Naive thymus-derived CD4-positive, alpha-beta T cell (primary cell): ENCODE measurements around the gene ZMYM4. TPM values are rescaled to one million over a fixed set of nuclear protein-coding genes. Genes with fewer than 3 reads are reported as not detected.
"Not testable (repeated sequence)": the region's sequence is repeated elsewhere in the genome, so short reads cannot be mapped to it uniquely, and the experiment has no call there.

ENCODE experiments used
- ATAC-seq: fragments of 150-1000 bp; cut with Tn5 transposase; 2 replicates; pipeline ENCODE4 v1.10.0; 2021; ENCODE audit warnings: mild to moderate bottlenecking, moderate library complexity
- CTCF ChIA-PET: fragments of 350-600 bp; sonication (Branson Sonifier 250); formaldehyde crosslinking; loops from one replicate; lab custom pipeline; 2021; ENCODE audit warnings: antibody characterized with exemption; lab: Charles Lee
- POLR2A ChIA-PET: fragments of 350-600 bp; sonication (Branson Sonifier 250); formaldehyde crosslinking; loops from one replicate; lab custom pipeline; 2021; ENCODE audit warnings: antibody characterized with exemption, inconsistent platforms; lab: Charles Lee
- DNase-seq, 9 donors: peaks; one replicate each; pipeline versions ENCODE4 v3.0.0 to v3.0.0-alpha.2; 2020 to 2022; ENCODE audit warnings: mixed read lengths in 1 of 9
- H3K27ac ChIP-seq: one replicate; pipeline ENCODE4 v1.7.0; 2013; ENCODE audit warnings: mild to moderate bottlenecking, low read depth, low read length, moderate library complexity
- H3K27me3 ChIP-seq, 2 donors: one replicate each; pipeline ENCODE4 v1.7.0; 2013; ENCODE audit warnings: low read length in 2 of 2, mild to moderate bottlenecking in 2 of 2, moderate library complexity in 2 of 2; ENCODE audit not compliant: control insufficient read depth in 2 of 2, insufficient read depth in 2 of 2
- H3K36me3 ChIP-seq, 3 experiments: 1 replicate in 2 of 3; 2 replicates in 1 of 3; pipeline ENCODE4 v1.7.0; 2013; ENCODE audit warnings: low read length in 3 of 3, mild to moderate bottlenecking in 3 of 3, moderate library complexity in 1 of 3; ENCODE audit not compliant: insufficient read depth in 3 of 3, control insufficient read depth in 2 of 3
- H3K4me1 ChIP-seq, 2 donors: one replicate each; pipeline ENCODE4 v1.7.0; 2013; ENCODE audit warnings: low read length in 2 of 2, mild to moderate bottlenecking in 2 of 2, moderate library complexity in 1 of 2; ENCODE audit not compliant: control insufficient read depth in 2 of 2, insufficient read depth in 2 of 2
- H3K4me3 ChIP-seq: 2 replicates; pipeline ENCODE4 v1.7.0; 2013; ENCODE audit warnings: mild to moderate bottlenecking, low read length
- H3K9me3 ChIP-seq, 3 experiments: 1 replicate in 2 of 3; 2 replicates in 1 of 3; pipeline ENCODE4 v1.7.0; 2013; ENCODE audit warnings: low read length in 3 of 3; ENCODE audit not compliant: control insufficient read depth in 2 of 3
- H3K27ac Mint-ChIP-seq, 9 donors: one replicate each; pipeline ENCODE4 v1.8.0; 2020 to 2022; ENCODE audit warnings: mixed read lengths in 9 of 9, mild to moderate bottlenecking in 8 of 9, moderate library complexity in 5 of 9, inconsistent platforms in 2 of 9
- H3K27me3 Mint-ChIP-seq, 5 donors: one replicate each; pipeline ENCODE4 v1.8.0; 2021 to 2022; ENCODE audit warnings: mixed read lengths in 5 of 5, mild to moderate bottlenecking in 1 of 5
- H3K36me3 Mint-ChIP-seq, 5 donors: one replicate each; pipeline ENCODE4 v1.8.0; 2020 to 2022; ENCODE audit warnings: mixed read lengths in 5 of 5, mild to moderate bottlenecking in 3 of 5, inconsistent platforms in 1 of 5
- H3K4me1 Mint-ChIP-seq, 7 donors: one replicate each; pipeline ENCODE4 v1.8.0; 2020 to 2022; ENCODE audit warnings: mixed read lengths in 7 of 7, mild to moderate bottlenecking in 3 of 7, inconsistent platforms in 1 of 7
- H3K4me3 Mint-ChIP-seq, 10 donors: one replicate each; pipeline ENCODE4 v1.8.0; 2020 to 2022; ENCODE audit warnings: mild to moderate bottlenecking in 10 of 10, mixed read lengths in 10 of 10, moderate library complexity in 6 of 10, inconsistent platforms in 2 of 10
- H3K9me3 Mint-ChIP-seq, 11 donors: one replicate each; pipeline ENCODE4 v1.8.0; 2020 to 2022; ENCODE audit warnings: mixed read lengths in 11 of 11, mild to moderate bottlenecking in 4 of 11, inconsistent platforms in 1 of 11, moderate library complexity in 1 of 11
- intact Hi-C, 2 donors: fragments of 100-400 bp; cut with micrococcal nuclease; formaldehyde crosslinking; loops; one replicate each; pipeline ENCODE4 v1.15.1; 2023
- polyA plus RNA-seq, 2 donors: library from polyadenylated mRNA; unstranded; fragments of 300-500 nt; fragmentation: Illumina TruSeq; gene quantifications; one replicate each; pipeline ENCODE4 v1.2.3, GENCODE V29; 2021
- total RNA-seq, 6 experiments: library from RNA in 5 of 6; stranded (reverse) in 5 of 6; gene quantifications; 1 replicate in 5 of 6; 2 replicates in 1 of 6; pipeline ENCODE4 v1.2.3 and lab custom pipeline; 2021 to 2026

ZMYM4 gene
- total and polyA plus RNA-seq, 7 experiments from 2014 or later: 28.2 to 52.9 (median 40.3) TPM

GRCh38 chr1:35324486-35324885 is 56.0 kb downstream of the ZMYM4 start:
- peak overlapping the region in 4 of 9 donors; percentile 13 to 38 (median 23) for H3K27ac Mint-ChIP-seq
- Histone ChIP-seq H3K9me3 (no peaks in the 10 kb centered on the region), H3K4me3 (no peak overlapping the region), H3K27me3 (no peaks in the 10 kb centered on the region), H3K27ac (no peak overlapping the region), H3K4me1 (no peaks in the 10 kb centered on the region), H3K36me3 (peaks cover 0 to 14% (median 0%) of the 10 kb centered on the region in 3 experiments)
- H3K4me1 Mint-ChIP-seq: peaks cover 0 to 37% (median 25%) of the 10 kb centered on the region in 7 donors
- intact Hi-C loops: no loop called here
- POLR2A ChIA-PET: no interaction called here
- CTCF ChIA-PET: no interaction called here
- peaks cover 0 to 38% (median 7%) of the 10 kb centered on the region in 5 donors for H3K36me3 Mint-ChIP-seq
- no peak overlapping the region for H3K4me3 Mint-ChIP-seq
- ATAC-seq (no peak), DNase-seq (no peak)
- H3K27me3 Mint-ChIP-seq: no peaks in the 10 kb centered on the region
- H3K9me3 Mint-ChIP-seq: peaks cover 0 to 2% (median 0%) of the 10 kb centered on the region in 11 donors

DNA sequence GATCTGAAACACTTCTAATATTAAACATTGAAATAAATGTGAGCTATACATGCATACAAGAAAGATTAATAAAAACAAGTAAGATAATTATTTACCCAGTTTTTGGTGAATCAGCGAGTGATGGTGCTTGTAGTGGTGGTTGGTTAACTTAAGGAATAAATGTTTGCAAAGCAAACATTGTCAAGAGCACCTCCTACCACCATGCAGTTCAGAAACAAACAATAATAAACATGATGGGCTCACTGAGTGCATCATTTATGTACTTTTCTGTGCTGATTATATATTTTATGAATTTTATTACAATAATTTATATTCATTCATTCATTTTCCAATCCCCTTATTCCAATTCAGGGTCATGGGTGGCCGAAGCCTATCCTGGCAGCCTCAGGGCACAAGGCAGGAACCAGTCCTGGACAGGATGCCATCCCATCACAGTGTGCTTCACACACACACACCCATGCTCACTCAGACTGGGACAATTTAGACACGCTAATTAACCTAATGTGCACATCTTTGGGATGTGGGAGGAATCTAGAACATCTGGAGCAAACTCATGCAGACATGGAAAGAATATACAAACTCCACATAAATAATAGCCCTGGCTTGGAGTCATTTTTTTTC is 57.8 kb downstream of the ZMYM4 start:
- ATAC-seq: no peak
- Histone ChIP-seq H3K27me3 (no peaks in the 10 kb centered on the region), H3K9me3 (no peaks in the 10 kb centered on the region), H3K27ac (no peak overlapping the region), H3K4me1 (no peaks in the 10 kb centered on the region), H3K4me3 (no peak overlapping the region), H3K36me3 (peaks cover 0 to 8% (median 0%) of the 10 kb centered on the region in 3 experiments)
- H3K27me3 Mint-ChIP-seq: no peaks in the 10 kb centered on the region
- H3K4me3 Mint-ChIP-seq: no peak overlapping the region
- CTCF ChIA-PET: no interaction called here
- intact Hi-C loops: no loop called here
- H3K4me1 Mint-ChIP-seq: peaks cover 0 to 30% (median 19%) of the 10 kb centered on the region in 7 donors
- POLR2A ChIA-PET: interaction anchor here (0.6 kb wide), 1 partner anchor 8 kb away, joined by 3 read pairs; no protein-coding TSS in a partner anchor
- DNase-seq: no peak
- peaks cover 0 to 2% (median 0%) of the 10 kb centered on the region in 11 donors for H3K9me3 Mint-ChIP-seq
- peaks cover 0 to 28% (median 6%) of the 10 kb centered on the region in 5 donors for H3K36me3 Mint-ChIP-seq
- H3K27ac Mint-ChIP-seq: no peak overlapping the region

- CTCF ChIA-PET, H3K4me3 Mint-ChIP-seq: not testable (repeated sequence)
Measured at GRCh38 chr1:35331618-35332017, 63.1 kb downstream of the ZMYM4 start.

DNA sequence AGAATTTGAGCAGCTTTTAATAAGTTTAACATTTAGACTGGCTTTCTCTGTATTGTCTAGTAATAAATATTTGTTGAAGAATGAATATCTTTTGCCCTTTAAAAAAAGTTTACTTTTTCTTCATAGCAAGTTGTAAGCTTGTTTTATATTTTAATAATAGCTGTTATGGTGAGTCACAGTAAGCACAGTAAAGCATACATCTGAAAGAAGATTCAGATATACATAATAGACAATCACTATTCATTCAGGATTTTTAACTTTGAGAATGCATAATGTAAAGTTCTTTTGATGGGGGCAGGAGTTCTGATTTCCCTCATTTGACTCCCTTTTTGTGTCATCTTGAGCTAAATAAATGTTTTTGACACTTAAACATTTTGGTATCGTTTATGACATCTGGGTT is 66.0 kb downstream of the ZMYM4 start:
- peaks cover 0 to 3% (median 0%) of the 10 kb centered on the region in 11 donors for H3K9me3 Mint-ChIP-seq
- H3K9me3 ChIP-seq: no peaks in the 10 kb centered on the region
- no peaks in the 10 kb centered on the region for H3K27me3 Mint-ChIP-seq
- H3K4me1 Mint-ChIP-seq: peaks cover 0 to 21% (median 8%) of the 10 kb centered on the region in 7 donors
- no peaks in the 10 kb centered on the region for H3K4me1 ChIP-seq
- intact Hi-C loops: no loop called here
- H3K4me3 Mint-ChIP-seq: no peak overlapping the region
- DNase-seq: no peak
- ChIA-PET CTCF (no interaction called here), POLR2A (interaction anchor here (0.6 kb wide), 1 partner anchor 9 kb away, joined by 3 read pairs; no protein-coding TSS in a partner anchor)
- peaks cover 0 to 11% (median 0%) of the 10 kb centered on the region in 3 experiments for H3K36me3 ChIP-seq
- no peak overlapping the region for H3K4me3 ChIP-seq
- no peaks in the 10 kb centered on the region for H3K27me3 ChIP-seq
- no peak overlapping the region for H3K27ac ChIP-seq
- H3K27ac Mint-ChIP-seq: no peak overlapping the region
- ATAC-seq: no peak
- H3K36me3 Mint-ChIP-seq: peaks cover 4 to 34% (median 24%) of the 10 kb centered on the region in 5 donors

More at GRCh38 chr1:35331618-35332017, 63.1 kb downstream of the ZMYM4 start:
- POLR2A ChIA-PET, H3K27ac ChIP-seq, DNase-seq, H3K9me3 Mint-ChIP-seq, H3K27me3 Mint-ChIP-seq, H3K27me3 ChIP-seq, H3K27ac Mint-ChIP-seq, ATAC-seq, H3K9me3 ChIP-seq, H3K4me1 ChIP-seq, H3K4me3 ChIP-seq, intact Hi-C loops: not testable (repeated sequence)
- H3K36me3 Mint-ChIP-seq: peaks cover 4 to 31% (median 12%) of the 10 kb centered on the region in 5 donors
- H3K4me1 Mint-ChIP-seq: peaks cover 0 to 14% (median 2%) of the 10 kb centered on the region in 7 donors
- H3K36me3 ChIP-seq: peaks cover 0 to 17% (median 0%) of the 10 kb centered on the region in 3 experiments

- Mint-ChIP-seq H3K27me3 (no peaks in the 10 kb centered on the region), H3K36me3 (peaks cover 4 to 30% (median 8%) of the 10 kb centered on the region in 5 donors), H3K27ac (peak overlapping the region in 1 of 9 donors; percentile 33), H3K4me1 (peaks cover 2 to 36% (median 20%) of the 10 kb centered on the region in 7 donors), H3K9me3 (peaks cover 0 to 3% (median 0%) of the 10 kb centered on the region in 11 donors), H3K4me3 (no peak overlapping the region)
- no peaks in the 10 kb centered on the region for H3K9me3 ChIP-seq
- no peak overlapping the region for H3K27ac ChIP-seq
- ChIA-PET CTCF (no interaction called here), POLR2A (no interaction called here)
- H3K27me3 ChIP-seq: no peaks in the 10 kb centered on the region
- no peak for DNase-seq
- no peak overlapping the region for H3K4me3 ChIP-seq
- H3K36me3 ChIP-seq: peaks cover 0 to 11% (median 0%) of the 10 kb centered on the region in 3 experiments
- ATAC-seq: no peak
- intact Hi-C loops: no loop called here
- H3K4me1 ChIP-seq: no peaks in the 10 kb centered on the region
Measured at GRCh38 chr1:35340519-35340918, 72.0 kb downstream of the ZMYM4 start.

DNA sequence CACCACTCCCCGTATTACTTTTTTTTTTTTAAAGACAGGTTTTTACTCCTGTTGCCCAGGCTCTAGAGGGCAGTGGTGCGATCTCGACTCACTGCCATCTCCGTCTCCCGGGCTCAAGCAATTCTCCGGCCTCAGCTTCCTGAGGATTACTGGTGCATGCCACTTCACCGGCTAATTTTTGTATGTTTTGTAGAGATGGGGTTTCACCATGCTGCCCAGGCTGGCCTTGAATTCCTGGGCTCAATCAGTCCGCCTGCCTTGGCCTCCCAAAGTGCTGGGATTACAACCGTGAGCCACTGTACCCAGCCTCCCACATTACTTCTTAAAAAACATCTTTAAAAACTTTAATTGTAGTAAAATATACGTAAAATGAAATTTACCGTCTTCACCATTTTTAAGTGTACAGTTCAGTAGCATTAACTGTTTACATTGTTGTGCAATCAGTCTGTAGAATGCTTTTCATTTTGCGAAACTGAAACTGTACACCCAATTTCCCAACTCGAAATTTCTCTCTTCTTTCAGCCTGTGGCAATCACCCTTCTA is 77.0 kb downstream of the ZMYM4 start:
- intact Hi-C loops: no loop called here
- Mint-ChIP-seq H3K9me3 (no peaks in the 10 kb centered on the region), H3K4me3 (no peak overlapping the region), H3K27ac (peak overlapping the region in 1 of 9 donors; percentile 26), H3K36me3 (peaks cover 0 to 7% (median 4%) of the 10 kb centered on the region in 5 donors), H3K27me3 (no peaks in the 10 kb centered on the region), H3K4me1 (peaks cover 6 to 33% (median 22%) of the 10 kb centered on the region in 7 donors)
- CTCF ChIA-PET: no interaction called here
- Histone ChIP-seq H3K27me3 (no peaks in the 10 kb centered on the region), H3K27ac (no peak overlapping the region), H3K4me3 (no peak overlapping the region), H3K9me3 (no peaks in the 10 kb centered on the region), H3K36me3 (no peaks in the 10 kb centered on the region), H3K4me1 (no peaks in the 10 kb centered on the region)
- POLR2A ChIA-PET: no interaction called here
- ATAC-seq: peak; percentile 38
- DNase-seq: no peak
